WTC11 (cell line): ENCODE results near the gene MED26. TPM values are rescaled to one million over a fixed set of nuclear protein-coding genes. Genes with fewer than 3 reads are reported as not detected.
A peak's percentile ranks its signal among the peaks of the same experiment; 100 is the strongest.

Experiments
- ATAC-seq: fragments of 200-7000 bp; cut with Tn5 transposase; 2 replicates; pipeline ENCODE4 v1.10.0; 2021; ENCODE audit warnings: mild to moderate bottlenecking, moderate library complexity
- CTCF ChIA-PET: fragments of 300-600 bp; sonication (Branson Sonifier 250); formaldehyde crosslinking; loops from one replicate; lab custom pipeline; 2021; ENCODE audit warnings: antibody characterized with exemption; lab: Charles Lee
- POLR2A ChIA-PET: fragments of 350-600 bp; sonication (Branson Sonifier 250); formaldehyde crosslinking; loops from one replicate; lab custom pipeline; 2021; ENCODE audit warnings: antibody characterized with exemption; lab: Charles Lee
- DNase-seq: peaks from one replicate; pipeline ENCODE4 v3.0.0; 2021; ENCODE audit warnings: low spot score
- H3K27ac Mint-ChIP-seq: 2 replicates; pipeline ENCODE4 v1.8.0; 2021; ENCODE audit warnings: mixed read lengths
- H3K27me3 Mint-ChIP-seq: 2 replicates; pipeline ENCODE4 v1.8.0; 2021; ENCODE audit warnings: low read depth, mild to moderate bottlenecking, moderate library complexity, mixed read lengths
- H3K36me3 Mint-ChIP-seq: 2 replicates; pipeline ENCODE4 v1.8.0; 2021; ENCODE audit warnings: mixed read lengths
- H3K4me1 Mint-ChIP-seq: 2 replicates; pipeline ENCODE4 v1.8.0; 2022; ENCODE audit warnings: mixed read lengths
- H3K4me3 Mint-ChIP-seq: 2 replicates; pipeline ENCODE4 v1.8.0; 2021; ENCODE audit warnings: mild to moderate bottlenecking, moderate library complexity, mixed read lengths
- H3K9me3 Mint-ChIP-seq: 2 replicates; pipeline ENCODE4 v1.8.0; 2021; ENCODE audit warnings: mixed read lengths
- AFF4 ChIP-seq: sonication (generic); formaldehyde crosslinking; IDR thresholded peaks from 2 replicates; pipeline ENCODE4 v1.8.1; 2023; ENCODE audit warnings: mild to moderate bottlenecking, missing genetic modification reagents, borderline replicate concordance
- ATF2 ChIP-seq: sonication (generic); formaldehyde crosslinking; IDR thresholded peaks from 2 replicates; pipeline ENCODE4 v1.8.1; 2022; ENCODE audit warnings: low read depth, missing genetic modification reagents, borderline replicate concordance
- CBFB ChIP-seq: sonication (generic); formaldehyde crosslinking; IDR thresholded peaks from 2 replicates; pipeline ENCODE4 v1.8.1; 2022; ENCODE audit warnings: mild to moderate bottlenecking, low read depth, missing genetic modification reagents
- CREB1 ChIP-seq: sonication (generic); formaldehyde crosslinking; IDR thresholded peaks from 2 replicates; pipeline ENCODE4 v1.8.0; 2023; ENCODE audit warnings: mild to moderate bottlenecking, missing genetic modification reagents
- ETV6 ChIP-seq: sonication (generic); formaldehyde crosslinking; IDR thresholded peaks from 2 replicates; pipeline ENCODE4 v1.8.1; 2022; ENCODE audit warnings: mild to moderate bottlenecking, missing genetic modification reagents
- HMGXB4 ChIP-seq: sonication (generic); formaldehyde crosslinking; IDR thresholded peaks from 2 replicates; pipeline ENCODE4 v1.8.1; 2023; ENCODE audit warnings: mild to moderate bottlenecking, moderate library complexity, missing genetic modification reagents
- KAT7 ChIP-seq: sonication (generic); formaldehyde crosslinking; IDR thresholded peaks from 2 replicates; pipeline ENCODE4 v1.8.1; 2023; ENCODE audit warnings: missing genetic modification reagents, mild to moderate bottlenecking, borderline replicate concordance
- MLX ChIP-seq: sonication (generic); formaldehyde crosslinking; IDR thresholded peaks from 2 replicates; pipeline ENCODE4 v1.8.1; 2023; ENCODE audit warnings: mild to moderate bottlenecking, missing genetic modification reagents, moderate library complexity
- OVOL2 ChIP-seq: fragments of 250-450 bp; sonication (Bioruptor Pico); IDR thresholded peaks from 2 replicates; pipeline ENCODE4 v1.9.0; 2021; ENCODE audit warnings: mild to moderate bottlenecking, borderline replicate concordance
- TCF7 ChIP-seq: sonication (generic); formaldehyde crosslinking; IDR thresholded peaks from 2 replicates; pipeline ENCODE4 v1.8.0; 2022; ENCODE audit warnings: mild to moderate bottlenecking, low read depth, missing genetic modification reagents, moderate library complexity
- TEAD4 ChIP-seq: sonication (generic); formaldehyde crosslinking; IDR thresholded peaks from 2 replicates; pipeline ENCODE4 v1.8.0; 2022; ENCODE audit warnings: mild to moderate bottlenecking, missing genetic modification reagents
- TP53 ChIP-seq: sonication (generic); formaldehyde crosslinking; IDR thresholded peaks from 2 replicates; pipeline ENCODE4 v1.8.1; 2023; ENCODE audit warnings: mild to moderate bottlenecking, missing genetic modification reagents
- ZBTB21 ChIP-seq: sonication (generic); formaldehyde crosslinking; IDR thresholded peaks from 2 replicates; pipeline ENCODE4 v1.8.1; 2023; ENCODE audit warnings: mild to moderate bottlenecking, missing genetic modification reagents, borderline replicate concordance
- ZBTB43 ChIP-seq: sonication (generic); formaldehyde crosslinking; IDR thresholded peaks from 2 replicates; pipeline ENCODE4 v1.8.1; 2023; ENCODE audit warnings: mild to moderate bottlenecking, missing genetic modification reagents
- ZNF232 ChIP-seq: sonication (generic); formaldehyde crosslinking; IDR thresholded peaks from 2 replicates; pipeline ENCODE4 v1.8.0; 2022; ENCODE audit warnings: mild to moderate bottlenecking, missing genetic modification reagents
- ZNF317 ChIP-seq: sonication (generic); formaldehyde crosslinking; IDR thresholded peaks from 2 replicates; pipeline ENCODE4 v1.8.1; 2023; ENCODE audit warnings: low read depth, mild to moderate bottlenecking, moderate library complexity, missing genetic modification reagents, borderline replicate concordance
- ZNF425 ChIP-seq: fragments of 250-450 bp; sonication (Bioruptor Pico); conservative IDR thresholded peaks from 2 replicates; pipeline ENCODE4 v1.9.0; 2021; ENCODE audit warnings: mild to moderate bottlenecking
- ZNF532 ChIP-seq: fragments of 250-450 bp; sonication (Bioruptor Pico); IDR thresholded peaks from 2 replicates; pipeline ENCODE4 v1.9.0; 2021; ENCODE audit warnings: mild to moderate bottlenecking, borderline replicate concordance
- ZNF671 ChIP-seq: fragments of 250-450 bp; sonication (Bioruptor Pico); IDR thresholded peaks from 2 replicates; pipeline ENCODE4 v1.8.0; 2021; ENCODE audit warnings: mild to moderate bottlenecking
- total RNA-seq: library from RNA; stranded (reverse); gene quantifications from 3 replicates; pipeline ENCODE4 v1.2.3, GENCODE V29; 2021

Gene MED26
- total RNA-seq, 1 experiment from 2014 or later, result 14.2 TPM

- H3K4me1 Mint-ChIP-seq, result peaks cover 17% of the 10 kb centered on the region
- no peak for DNase-seq
- ChIA-PET CTCF (no interaction called here), POLR2A (no interaction called here)
- H3K9me3 Mint-ChIP-seq, result no peaks in the 10 kb centered on the region
- no peak for ATAC-seq
- no peaks in the 10 kb centered on the region for H3K27me3 Mint-ChIP-seq
- H3K27ac Mint-ChIP-seq, result peak overlapping the region; percentile 91
- H3K36me3 Mint-ChIP-seq, result peaks cover 39% of the 10 kb centered on the region
- peak overlapping the region; percentile 89 for H3K4me3 Mint-ChIP-seq
- no peak for TF ChIP-seq ZNF671 (CRISPR knock-in tag)
- no peak for TF ChIP-seq HMGXB4 (CRISPR knock-in tag)
- no peak for TF ChIP-seq ZNF425 (CRISPR knock-in tag)
- no peak for TF ChIP-seq OVOL2 (CRISPR knock-in tag)
- TF ChIP-seq ZBTB43 (CRISPR knock-in tag), result no peak
- no peak for TF ChIP-seq TP53 (CRISPR knock-in tag)
- no peak for TF ChIP-seq TCF7 (CRISPR knock-in tag)
- TF ChIP-seq ATF2 (CRISPR knock-in tag), result no peak
- no peak for TF ChIP-seq MLX (CRISPR knock-in tag)
- no peak for TF ChIP-seq ZNF317
- TF ChIP-seq AFF4 (CRISPR knock-in tag), result no peak
- no peak for TF ChIP-seq CBFB (CRISPR knock-in tag)
- no peak for TF ChIP-seq CREB1
- TF ChIP-seq KAT7, result no peak
- no peak for TF ChIP-seq ETV6
- no peak for TF ChIP-seq ZBTB21 (CRISPR knock-in tag)
- no peak for TF ChIP-seq TEAD4 (CRISPR knock-in tag)
- TF ChIP-seq ZNF232, result no peak
- no peak for TF ChIP-seq ZNF532 (CRISPR knock-in tag)
These were observed 87.1 kb downstream of the MED26 start for GRCh38 chr19:16540948-16541347.
